ENCODE results near the gene MBP. TPM values are rescaled to one million over a fixed set of nuclear protein-coding genes. Genes with fewer than 3 reads are reported as not detected.
A peak's percentile ranks its signal among the peaks of the same experiment; 100 is the strongest.

MBP gene
- total and polyA plus RNA-seq, 2 of the 13 experiments (the other 11 are each of a cell fraction or from before 2014, with no cell fraction given) = 5.0 to 8.5 TPM

GRCh38 chr18:77131652-77132368 lies 773 bp downstream of the MBP start (continued):
- TF ChIP-seq ZBTB40 (IDR thresholded peaks at IDR 0.05) (no peak), ZBTB40 (CRISPR knock-in tag; IDR thresholded peaks at IDR 0.05) (0 out of 2 replicates have a peak, but pooled peaks have one; percentile 4), RELA (CRISPR knock-in tag; IDR thresholded peaks at IDR 0.05) (no peak), IKZF1 (IDR thresholded peaks at IDR 0.05) (no peak), ZNF101 (CRISPR knock-in tag; IDR thresholded peaks at IDR 0.05; ENCODE audit: borderline replicate concordance, low read depth) (no peak), ZNF362 (CRISPR knock-in tag; IDR thresholded peaks at IDR 0.05; ENCODE audit: borderline replicate concordance) (no peak), SRSF1 (optimal IDR thresholded peaks at IDR 0.05; ENCODE audit: low read depth, low read length) (no peak)
- TF ChIP-seq, protein P1, sequence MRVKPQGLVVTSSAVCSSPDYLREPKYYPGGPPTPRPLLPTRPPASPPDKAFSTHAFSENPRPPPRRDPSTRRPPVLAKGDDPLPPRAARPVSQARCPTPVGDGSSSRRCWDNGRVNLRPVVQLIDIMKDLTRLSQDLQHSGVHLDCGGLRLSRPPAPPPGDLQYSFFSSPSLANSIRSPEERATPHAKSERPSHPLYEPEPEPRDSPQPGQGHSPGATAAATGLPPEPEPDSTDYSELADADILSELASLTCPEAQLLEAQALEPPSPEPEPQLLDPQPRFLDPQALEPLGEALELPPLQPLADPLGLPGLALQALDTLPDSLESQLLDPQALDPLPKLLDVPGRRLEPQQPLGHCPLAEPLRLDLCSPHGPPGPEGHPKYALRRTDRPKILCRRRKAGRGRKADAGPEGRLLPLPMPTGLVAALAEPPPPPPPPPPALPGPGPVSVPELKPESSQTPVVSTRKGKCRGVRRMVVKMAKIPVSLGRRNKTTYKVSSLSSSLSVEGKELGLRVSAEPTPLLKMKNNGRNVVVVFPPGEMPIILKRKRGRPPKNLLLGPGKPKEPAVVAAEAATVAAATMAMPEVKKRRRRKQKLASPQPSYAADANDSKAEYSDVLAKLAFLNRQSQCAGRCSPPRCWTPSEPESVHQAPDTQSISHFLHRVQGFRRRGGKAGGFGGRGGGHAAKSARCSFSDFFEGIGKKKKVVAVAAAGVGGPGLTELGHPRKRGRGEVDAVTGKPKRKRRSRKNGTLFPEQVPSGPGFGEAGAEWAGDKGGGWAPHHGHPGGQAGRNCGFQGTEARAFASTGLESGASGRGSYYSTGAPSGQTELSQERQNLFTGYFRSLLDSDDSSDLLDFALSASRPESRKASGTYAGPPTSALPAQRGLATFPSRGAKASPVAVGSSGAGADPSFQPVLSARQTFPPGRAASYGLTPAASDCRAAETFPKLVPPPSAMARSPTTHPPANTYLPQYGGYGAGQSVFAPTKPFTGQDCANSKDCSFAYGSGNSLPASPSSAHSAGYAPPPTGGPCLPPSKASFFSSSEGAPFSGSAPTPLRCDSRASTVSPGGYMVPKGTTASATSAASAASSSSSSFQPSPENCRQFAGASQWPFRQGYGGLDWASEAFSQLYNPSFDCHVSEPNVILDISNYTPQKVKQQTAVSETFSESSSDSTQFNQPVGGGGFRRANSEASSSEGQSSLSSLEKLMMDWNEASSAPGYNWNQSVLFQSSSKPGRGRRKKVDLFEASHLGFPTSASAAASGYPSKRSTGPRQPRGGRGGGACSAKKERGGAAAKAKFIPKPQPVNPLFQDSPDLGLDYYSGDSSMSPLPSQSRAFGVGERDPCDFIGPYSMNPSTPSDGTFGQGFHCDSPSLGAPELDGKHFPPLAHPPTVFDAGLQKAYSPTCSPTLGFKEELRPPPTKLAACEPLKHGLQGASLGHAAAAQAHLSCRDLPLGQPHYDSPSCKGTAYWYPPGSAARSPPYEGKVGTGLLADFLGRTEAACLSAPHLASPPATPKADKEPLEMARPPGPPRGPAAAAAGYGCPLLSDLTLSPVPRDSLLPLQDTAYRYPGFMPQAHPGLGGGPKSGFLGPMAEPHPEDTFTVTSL (CRISPR knock-in tag; IDR thresholded peaks at IDR 0.05; ENCODE audit: borderline replicate concordance) = no peak
- TF ChIP-seq, protein P2, sequence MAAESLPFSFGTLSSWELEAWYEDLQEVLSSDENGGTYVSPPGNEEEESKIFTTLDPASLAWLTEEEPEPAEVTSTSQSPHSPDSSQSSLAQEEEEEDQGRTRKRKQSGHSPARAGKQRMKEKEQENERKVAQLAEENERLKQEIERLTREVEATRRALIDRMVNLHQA (CRISPR knock-in tag; IDR thresholded peaks at IDR 0.05) = no peak
- TF ChIP-seq, protein P3, sequence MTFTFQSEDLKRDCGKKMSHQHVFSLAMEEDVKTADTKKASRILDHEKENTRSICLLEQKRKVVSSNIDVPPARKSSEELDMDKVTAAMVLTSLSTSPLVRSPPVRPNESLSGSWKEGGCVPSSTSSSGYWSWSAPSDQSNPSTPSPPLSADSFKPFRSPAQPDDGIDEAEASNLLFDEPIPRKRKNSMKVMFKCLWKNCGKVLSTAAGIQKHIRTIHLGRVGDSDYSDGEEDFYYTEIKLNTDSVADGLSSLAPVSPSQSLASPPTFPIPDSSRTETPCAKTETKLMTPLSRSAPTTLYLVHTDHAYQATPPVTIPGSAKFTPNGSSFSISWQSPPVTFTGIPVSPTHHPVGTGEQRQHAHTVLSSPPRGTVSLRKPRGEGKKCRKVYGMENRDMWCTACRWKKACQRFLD (CRISPR knock-in tag; IDR thresholded peaks at IDR 0.05; ENCODE audit: borderline replicate concordance) = 0 out of 2 replicates have a peak, but pooled peaks have one; percentile 18

Data from HepG2 (cell line).